ENCODE data around the gene ANKRD33.

DNA sequence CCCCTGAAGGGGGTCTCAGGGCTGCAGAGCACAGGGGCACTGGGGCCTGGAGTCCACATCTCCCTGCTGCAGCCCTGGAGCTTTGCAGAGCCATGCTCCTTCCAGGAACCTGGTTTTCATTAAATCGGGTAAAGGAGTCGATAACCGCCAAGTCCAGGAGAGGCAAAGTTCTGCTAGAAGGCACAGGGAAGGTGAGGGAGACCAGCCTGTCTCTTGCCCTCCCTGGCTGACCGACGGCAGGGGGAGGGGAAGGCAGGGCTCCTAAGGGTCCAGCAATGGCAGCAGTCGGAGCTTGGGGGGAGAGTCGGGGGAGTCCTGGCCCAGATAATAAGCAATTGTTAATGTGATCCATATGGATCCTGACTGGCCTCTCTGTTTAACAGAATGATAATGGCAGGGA, 42.4 kb upstream of the ANKRD33 start:
- TF ChIP-seq FOXM1 (CRISPR knock-in tag; IDR thresholded peaks at IDR 0.05) (no peak), SMAD3 (CRISPR knock-in tag; IDR thresholded peaks at IDR 0.05) (no peak), PHF21A (CRISPR knock-in tag; IDR thresholded peaks at IDR 0.05) (no peak), RARG (CRISPR knock-in tag; IDR thresholded peaks at IDR 0.05; ENCODE audit: low read depth) (no peak), DBP (CRISPR knock-in tag; IDR thresholded peaks at IDR 0.05; ENCODE audit: not compliant biosample characterization) (no peak), ZSCAN12 (CRISPR knock-in tag; IDR thresholded peaks at IDR 0.05) (no peak), CTCF (CRISPR knock-in tag; IDR thresholded peaks at IDR 0.05) (no peak), HIVEP1 (CRISPR knock-in tag; IDR thresholded peaks at IDR 0.05) (no peak), JUNB (CRISPR knock-in tag; IDR thresholded peaks at IDR 0.05; ENCODE audit: borderline replicate concordance) (no peak)
- TF ChIP-seq, protein P1, sequence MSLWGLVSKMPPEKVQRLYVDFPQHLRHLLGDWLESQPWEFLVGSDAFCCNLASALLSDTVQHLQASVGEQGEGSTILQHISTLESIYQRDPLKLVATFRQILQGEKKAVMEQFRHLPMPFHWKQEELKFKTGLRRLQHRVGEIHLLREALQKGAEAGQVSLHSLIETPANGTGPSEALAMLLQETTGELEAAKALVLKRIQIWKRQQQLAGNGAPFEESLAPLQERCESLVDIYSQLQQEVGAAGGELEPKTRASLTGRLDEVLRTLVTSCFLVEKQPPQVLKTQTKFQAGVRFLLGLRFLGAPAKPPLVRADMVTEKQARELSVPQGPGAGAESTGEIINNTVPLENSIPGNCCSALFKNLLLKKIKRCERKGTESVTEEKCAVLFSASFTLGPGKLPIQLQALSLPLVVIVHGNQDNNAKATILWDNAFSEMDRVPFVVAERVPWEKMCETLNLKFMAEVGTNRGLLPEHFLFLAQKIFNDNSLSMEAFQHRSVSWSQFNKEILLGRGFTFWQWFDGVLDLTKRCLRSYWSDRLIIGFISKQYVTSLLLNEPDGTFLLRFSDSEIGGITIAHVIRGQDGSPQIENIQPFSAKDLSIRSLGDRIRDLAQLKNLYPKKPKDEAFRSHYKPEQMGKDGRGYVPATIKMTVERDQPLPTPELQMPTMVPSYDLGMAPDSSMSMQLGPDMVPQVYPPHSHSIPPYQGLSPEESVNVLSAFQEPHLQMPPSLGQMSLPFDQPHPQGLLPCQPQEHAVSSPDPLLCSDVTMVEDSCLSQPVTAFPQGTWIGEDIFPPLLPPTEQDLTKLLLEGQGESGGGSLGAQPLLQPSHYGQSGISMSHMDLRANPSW (CRISPR knock-in tag; IDR thresholded peaks at IDR 0.05; ENCODE audit: borderline replicate concordance) = no peak
- TF ChIP-seq, protein P2, sequence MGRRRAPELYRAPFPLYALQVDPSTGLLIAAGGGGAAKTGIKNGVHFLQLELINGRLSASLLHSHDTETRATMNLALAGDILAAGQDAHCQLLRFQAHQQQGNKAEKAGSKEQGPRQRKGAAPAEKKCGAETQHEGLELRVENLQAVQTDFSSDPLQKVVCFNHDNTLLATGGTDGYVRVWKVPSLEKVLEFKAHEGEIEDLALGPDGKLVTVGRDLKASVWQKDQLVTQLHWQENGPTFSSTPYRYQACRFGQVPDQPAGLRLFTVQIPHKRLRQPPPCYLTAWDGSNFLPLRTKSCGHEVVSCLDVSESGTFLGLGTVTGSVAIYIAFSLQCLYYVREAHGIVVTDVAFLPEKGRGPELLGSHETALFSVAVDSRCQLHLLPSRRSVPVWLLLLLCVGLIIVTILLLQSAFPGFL (CRISPR knock-in tag; IDR thresholded peaks at IDR 0.05) = no peak
